Astrocyte of the hippocampus (primary cell): ENCODE results near the gene YEATS4.
"Not testable (repeated sequence)": the region's sequence is repeated elsewhere in the genome, so short reads cannot be mapped to it uniquely, and the experiment has no call there.

Experiments used
- DNase-seq: peaks from one replicate; pipeline ENCODE4 v3.0.0; 2011; ENCODE audit warnings: low read depth, low spot score

The YEATS4 gene

DNA sequence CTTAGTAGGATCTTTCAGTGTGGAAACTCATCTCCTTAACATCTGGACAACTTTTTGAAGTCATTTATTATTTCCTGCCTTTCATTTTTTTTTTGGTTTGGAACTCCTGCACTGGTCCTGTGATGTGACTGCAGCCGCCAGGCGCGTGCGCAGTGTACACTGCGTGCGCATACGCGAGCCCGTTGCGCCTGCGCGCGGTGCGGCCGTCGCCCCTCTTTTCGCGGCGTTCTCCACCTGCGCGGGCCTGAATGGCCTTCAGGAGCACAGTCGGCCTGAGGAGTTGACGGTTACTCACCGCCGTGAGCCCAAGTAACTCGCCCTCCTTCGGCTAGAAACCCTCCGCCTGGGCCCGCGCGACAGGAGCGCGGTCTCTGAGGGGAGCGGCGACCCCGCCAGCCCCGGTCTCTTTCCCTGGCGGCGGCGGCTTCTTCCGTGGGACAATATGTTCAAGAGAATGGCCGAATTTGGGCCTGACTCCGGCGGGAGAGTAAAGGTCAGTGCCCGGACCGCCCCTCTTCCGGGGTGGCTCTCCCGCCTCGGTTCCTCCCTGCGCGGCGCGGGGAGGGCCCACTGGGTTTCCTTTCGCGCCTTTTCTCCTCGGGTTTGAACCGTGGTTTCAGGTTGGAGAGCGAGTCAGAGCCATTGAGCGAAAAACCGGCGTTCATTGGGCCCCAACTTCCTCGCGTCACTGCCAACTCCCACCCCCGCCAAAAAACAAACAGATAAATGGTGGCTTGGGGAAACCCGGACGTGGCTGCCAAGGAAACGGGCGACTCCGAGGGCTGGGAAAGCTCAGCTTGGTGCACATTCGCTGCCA, at the start of gene YEATS4:
TSS of gene YEATS4 (plus strand) at position 213 of the 817 bp plus-strand sequence. CDS start at position 443, 230 bp downstream.
- peak; percentile 95 for DNase-seq

DNA sequence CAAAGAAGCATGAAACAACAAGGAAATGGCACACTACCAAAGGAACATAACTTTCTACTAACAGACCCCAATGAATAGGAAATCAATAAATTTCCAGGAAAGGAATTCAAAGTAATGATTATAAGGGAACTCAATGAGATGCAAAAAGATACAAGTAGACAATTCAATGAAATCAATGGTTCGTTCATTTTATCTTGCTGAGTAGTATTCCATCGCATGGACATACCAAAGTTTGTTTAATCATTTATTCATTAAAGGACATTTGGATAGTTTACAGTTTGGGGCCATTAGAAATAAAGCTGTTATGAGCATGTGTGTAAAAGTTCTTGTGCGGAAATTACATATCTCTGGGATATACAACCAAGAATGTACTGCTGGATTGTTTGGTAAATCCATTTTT, 46.3 kb upstream of the YEATS4 start:
- DNase-seq = no peak

GRCh38 chr12:69316784-69317183, 42.8 kb upstream of the YEATS4 start:
- DNase-seq = not testable (repeated sequence)

GRCh38 chr12:69317233-69317632, 42.3 kb upstream of the YEATS4 start:
- DNase-seq = not testable (repeated sequence)

- no peak for DNase-seq
Observed at GRCh38 chr12:69318225-69318624, 41.3 kb upstream of the YEATS4 start.

DNA sequence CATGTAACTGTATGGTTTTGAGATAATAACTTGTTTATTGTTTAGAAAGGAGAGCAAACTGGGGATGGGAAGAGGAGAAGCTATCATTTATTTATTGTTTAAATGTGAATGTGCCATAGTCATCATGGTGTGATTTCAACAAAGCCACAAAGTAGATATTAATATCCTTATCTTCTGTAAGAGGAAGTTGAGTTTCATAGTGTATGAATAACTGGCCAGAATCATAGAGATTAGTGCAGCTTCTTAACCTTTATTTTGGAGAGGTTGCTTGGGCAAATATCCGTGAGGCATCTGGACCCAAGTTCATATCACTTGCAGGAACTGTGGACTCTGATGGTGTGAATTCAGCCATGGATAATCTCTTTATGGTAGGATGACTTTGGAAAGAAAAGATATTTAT, 38.2 kb upstream of the YEATS4 start:
- DNase-seq = no peak

- DNase-seq = no peak
Observed at GRCh38 chr12:69324797-69325466, 34.6 kb upstream of the YEATS4 start.

- DNase-seq = no peak
Observed at GRCh38 chr12:69328426-69328825, 31.1 kb upstream of the YEATS4 start.

GRCh38 chr12:69329669-69330428, 29.7 kb upstream of the YEATS4 start:
- DNase-seq = no peak

DNA sequence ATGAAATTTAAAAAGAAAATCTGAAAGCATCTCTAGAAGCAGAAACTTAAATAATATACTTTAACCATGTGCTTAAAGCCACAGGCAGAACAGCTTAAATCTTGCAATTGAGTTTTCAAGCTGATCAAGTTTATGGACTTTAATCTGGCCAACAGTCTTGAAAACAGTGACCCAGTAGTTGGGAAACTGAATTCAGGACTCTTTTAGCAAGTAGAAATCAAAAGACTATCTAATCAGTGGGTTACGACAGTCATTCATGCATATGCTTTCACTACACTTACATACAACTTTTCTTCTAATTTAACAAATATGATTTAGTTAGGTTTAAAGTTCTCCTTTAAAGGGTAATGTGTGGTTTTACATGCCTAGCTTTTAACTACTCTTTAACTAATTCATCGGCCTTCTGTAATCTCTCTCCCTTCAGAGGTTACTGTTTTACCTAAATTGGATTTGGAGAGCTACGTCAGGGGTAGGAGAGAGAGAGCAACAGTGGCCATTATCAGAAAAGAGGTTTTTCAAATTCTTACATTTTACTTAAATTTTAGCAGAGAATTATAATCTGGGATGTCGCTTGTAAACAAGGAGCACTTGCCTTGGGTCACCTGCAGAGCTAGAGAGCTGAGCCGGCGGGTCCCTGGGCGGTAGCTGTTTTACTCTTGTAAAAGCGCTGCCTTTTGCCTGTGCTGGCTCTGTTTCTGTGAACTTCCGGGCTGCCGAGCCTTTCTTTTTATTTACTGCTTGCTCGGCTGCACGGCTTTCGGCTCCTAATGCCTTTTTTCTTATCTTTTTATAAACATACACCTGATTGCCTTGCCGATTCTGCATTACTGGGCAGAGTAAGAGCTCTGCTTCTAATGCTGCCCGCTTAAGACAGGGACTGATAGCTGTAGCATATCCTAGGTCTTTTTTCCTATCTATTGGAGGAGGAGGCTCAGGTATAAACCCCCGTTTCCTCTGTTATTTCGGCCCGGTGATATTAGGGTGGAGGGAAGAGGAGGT, 28.8 kb upstream of the YEATS4 start:
- peak; percentile 29 for DNase-seq

DNA sequence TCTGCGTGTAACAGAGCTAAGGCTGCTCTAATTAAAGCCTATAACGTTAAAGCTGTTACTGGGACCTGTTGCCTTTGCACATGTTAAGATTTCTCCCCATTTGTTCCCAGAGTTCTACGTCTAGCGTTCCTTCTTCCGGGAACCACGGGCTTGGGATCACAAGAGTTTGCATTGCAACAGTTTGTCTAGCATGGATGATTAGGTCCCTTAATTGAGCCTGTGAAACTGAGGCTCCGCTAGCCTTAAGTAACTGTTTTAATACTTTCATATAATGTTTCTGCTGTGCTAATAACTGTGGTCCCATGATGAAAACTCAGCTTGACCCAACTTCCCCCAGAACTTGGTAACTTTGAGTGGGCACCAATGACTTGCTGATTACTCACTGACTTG, 28.0 kb upstream of the YEATS4 start:
- peak; percentile 4 for DNase-seq

DNA sequence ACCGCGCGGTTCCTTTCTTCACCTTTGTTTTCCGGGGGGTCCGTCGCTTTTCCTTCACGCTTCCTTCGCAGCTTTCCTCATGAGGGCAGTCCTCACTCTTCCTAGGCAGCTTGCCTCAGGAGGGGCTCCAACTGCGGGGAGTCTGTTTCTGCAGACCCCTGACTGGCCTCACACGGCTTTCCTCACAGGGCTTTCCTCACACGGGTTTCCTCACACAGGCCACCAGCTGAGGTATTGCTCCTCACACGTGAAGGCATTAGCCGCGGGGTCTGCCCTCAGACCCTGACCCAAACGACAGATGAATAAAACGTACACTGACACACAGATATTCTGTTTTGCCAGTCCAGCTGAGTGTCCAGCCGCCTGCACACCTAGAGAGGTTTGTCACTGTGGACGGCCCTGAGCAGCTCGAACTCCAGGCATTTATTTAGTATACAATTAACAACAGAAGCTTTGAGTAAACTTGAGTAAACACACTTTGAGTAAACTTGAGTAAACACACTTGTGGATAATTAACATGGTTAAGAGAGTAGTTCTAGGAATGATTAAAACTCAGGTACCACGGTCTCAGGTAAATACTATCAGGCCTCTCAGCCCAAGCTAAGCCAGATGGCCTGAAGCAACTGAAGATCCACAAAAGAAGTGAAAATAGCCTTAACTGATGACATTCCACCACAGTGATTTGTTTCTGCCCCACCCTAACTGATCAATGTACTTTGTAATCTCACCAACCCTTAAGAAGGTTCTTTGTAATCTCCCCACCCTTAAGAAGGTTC, 27.4 kb upstream of the YEATS4 start:
- no peak for DNase-seq

GRCh38 chr12:69332815-69333358, 26.7 kb upstream of the YEATS4 start:
- no peak for DNase-seq

GRCh38 chr12:69334158-69334557, 25.4 kb upstream of the YEATS4 start:
- DNase-seq = no peak

- peak; percentile 4 for DNase-seq
Observed at GRCh38 chr12:69337311-69338090, 22.0 kb upstream of the YEATS4 start.

GRCh38 chr12:69338120-69338859, 21.3 kb upstream of the YEATS4 start:
- no peak for DNase-seq

DNA sequence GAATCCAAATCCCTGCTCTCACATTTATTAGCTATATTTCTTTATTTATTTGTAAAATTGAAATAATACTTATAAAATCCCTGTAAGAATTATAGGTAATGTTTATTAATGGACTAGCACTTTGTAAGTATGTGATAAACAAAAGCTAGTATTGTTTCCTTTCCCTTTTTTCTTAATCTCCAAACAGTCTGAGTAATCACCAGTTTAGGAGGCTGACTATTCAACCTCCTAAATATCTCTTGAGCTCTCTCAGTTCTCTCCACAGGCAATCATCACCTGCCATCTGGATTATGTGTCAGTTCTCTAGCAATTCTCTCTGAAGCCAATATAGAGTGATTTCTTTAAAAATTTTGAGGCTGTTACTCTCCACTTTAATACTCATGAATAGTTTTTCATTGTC, 20.6 kb upstream of the YEATS4 start:
- DNase-seq = no peak

DNA sequence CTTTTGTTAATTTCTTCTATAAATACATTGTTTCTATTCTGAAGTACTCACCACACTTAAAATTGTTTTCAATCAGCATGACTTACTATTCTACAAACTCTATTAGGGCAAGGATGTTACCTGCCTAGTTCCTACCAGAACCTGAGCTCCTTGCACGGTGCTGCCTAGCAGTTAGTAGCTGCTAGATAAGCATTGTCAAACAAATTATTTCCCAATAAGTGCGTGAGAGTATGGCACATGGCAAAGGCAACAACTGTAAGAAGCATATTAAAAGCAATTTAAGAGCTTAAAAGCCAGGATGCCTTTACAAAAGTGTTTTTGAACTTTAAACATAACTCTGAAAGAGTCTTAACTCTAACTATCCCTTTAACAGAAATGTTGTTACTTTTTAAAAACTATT, 19.5 kb upstream of the YEATS4 start:
- no peak for DNase-seq

DNA sequence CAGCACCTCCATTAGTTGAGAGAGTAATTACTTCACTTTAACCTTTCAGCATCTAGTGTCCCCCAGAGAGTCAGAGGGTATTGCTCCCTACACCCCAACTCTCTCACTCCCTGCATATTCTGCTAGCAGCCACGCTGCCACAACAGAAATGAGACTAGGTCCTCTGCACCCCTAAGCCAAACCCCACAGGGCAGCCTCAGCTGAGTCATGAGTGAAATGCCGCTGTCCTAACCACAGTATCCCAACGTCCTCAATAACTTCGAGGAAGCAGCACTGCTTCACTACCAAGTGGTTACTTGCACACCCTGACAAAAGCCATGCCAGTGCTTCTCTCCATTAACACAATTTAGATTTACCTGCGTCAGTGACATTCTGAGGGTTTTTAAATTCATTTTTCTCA, 18.2 kb upstream of the YEATS4 start:
- peak; percentile 36 for DNase-seq
